ENCODE results near the gene SIRT6.

- TF ChIP-seq CTCF (optimal IDR thresholded peaks at IDR 0.05 in 1 of 3, IDR thresholded peaks at IDR 0.05 in 1 of 3, conservative IDR thresholded peaks at IDR 0.05 in 1 of 3; ENCODE audit: extremely low read depth in 1 of 3, insufficient read depth in 2 of 3, low read length in 3 of 3) = no peak
- TF ChIP-seq EZH2 (IDR thresholded peaks at IDR 0.05; ENCODE audit: low read length) = no peak
Measured at GRCh38 chr19:4177146-4177545, 5.2 kb downstream of the SIRT6 start.

All from keratinocyte (primary cell).